ENCODE data around the gene OR6N1.

DNA sequence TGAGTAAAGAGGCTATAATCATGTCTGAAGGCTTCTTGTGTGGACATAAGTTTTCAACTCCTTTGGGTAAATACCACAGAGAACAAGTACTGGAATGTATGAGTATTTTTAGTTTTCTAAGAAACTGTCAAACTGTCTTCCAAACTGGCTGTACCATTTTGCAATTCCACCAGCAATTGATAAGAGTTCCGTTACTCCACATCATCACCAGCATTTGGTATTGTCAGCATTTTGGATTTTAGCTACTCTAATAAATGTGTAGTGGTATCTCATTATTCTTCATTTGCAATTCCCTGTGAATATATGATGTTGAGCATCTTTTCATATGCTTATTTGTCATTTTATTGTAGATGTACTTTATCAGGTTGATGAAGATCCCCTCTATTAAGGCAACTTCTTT, 49.7 kb upstream of the OR6N1 start:
- TF ChIP-seq CTCF (optimal IDR thresholded peaks at IDR 0.05 in 1 of 3, IDR thresholded peaks at IDR 0.05 in 1 of 3, conservative IDR thresholded peaks at IDR 0.05 in 1 of 3; ENCODE audit: extremely low read depth in 1 of 3, insufficient read depth in 2 of 3, low read length in 3 of 3) (no peak), EZH2 (IDR thresholded peaks at IDR 0.05; ENCODE audit: low read length) (no peak)
